Bronchus fibroblast of lung (primary cell): ENCODE results near the gene AMN1. TPM values are rescaled to one million over a fixed set of nuclear protein-coding genes. Genes with fewer than 3 reads are reported as not detected.

Source experiments
- total RNA-seq: library from RNA; depleted of rRNA; stranded (reverse); fragments of >200 nt; gene quantifications from 2 replicates; pipeline ENCODE4 v1.2.3, GENCODE V29; 2015

The AMN1 gene
- 8.9 and 9.2 TPM in 2 replicates for total RNA-seq

GRCh38 chr12:31728917-31729640, at the start of gene AMN1:
TSS of gene AMN1 (minus strand) at chr12:31729021. CDS start at chr12:31729008, 13 bp downstream.

GRCh38 chr12:31659087-31659942, 69.5 kb downstream of the AMN1 start, which contains the start of gene ETFBKMT:
TSS of gene ETFBKMT (plus strand) at chr12:31659688. CDS start at chr12:31661954, 2,266 bp downstream.

Other genes starting within 250 kb of the AMN1 start
- gene DENND5B, start 137.9 kb downstream of the AMN1 start, total RNA-seq = 4.5 and 5.6 TPM in 2 replicates
- 1.8 and 2.2 TPM in 2 replicates for gene ETFBKMT, start 69.3 kb downstream of the AMN1 start, total RNA-seq
- gene RESF1, start 230.4 kb upstream of the AMN1 start, total RNA-seq = 22.4 and 22.7 TPM in 2 replicates